ENCODE results near the gene OPCML. TPM values are rescaled to one million over a fixed set of nuclear protein-coding genes. Genes with fewer than 3 reads are reported as not detected.

The OPCML gene
- polyA plus RNA-seq, 1 donor (not counting 4 experiments of a cell fraction or from before 2014, with no cell fraction given) = 0.04 TPM

DNA sequence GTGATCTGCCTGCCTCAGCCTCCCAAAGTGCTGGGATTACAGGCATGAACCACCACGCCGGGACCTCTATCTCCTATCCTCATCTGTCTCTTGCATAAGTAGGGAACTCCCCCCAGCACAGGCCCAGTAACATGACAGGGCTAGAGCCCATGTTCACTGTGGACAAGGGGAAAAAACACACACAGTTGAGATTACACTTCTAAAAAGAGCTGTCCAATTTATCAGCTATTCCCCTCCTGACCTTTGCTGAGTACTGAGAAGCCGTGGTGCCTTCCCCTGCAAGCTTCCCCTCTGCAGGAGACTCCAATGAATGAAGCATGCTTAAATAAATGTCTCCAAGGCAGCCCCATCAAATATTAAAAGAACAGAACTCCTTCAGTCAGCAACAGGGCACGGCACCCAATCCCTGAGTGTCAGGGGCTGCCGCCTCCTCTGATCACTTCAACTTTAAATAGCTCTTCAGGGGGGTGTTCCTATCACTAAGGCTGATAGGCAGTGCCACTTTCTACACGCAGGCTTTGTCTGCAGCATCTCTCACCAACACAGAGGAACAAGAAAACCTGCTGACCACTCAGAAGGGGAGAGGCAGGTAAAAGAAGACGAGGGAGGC is 385.5 kb downstream of the OPCML start:
- dilution Hi-C loops (cut with MboI; ENCODE audit: extremely low pct_ligation_motif_present, low sequenced_read_pairs) = no loop called here
- no peak for FAIRE-seq
- H3K4me2 ChIP-seq (ENCODE audit: control insufficient read depth, extremely low read depth, insufficient read depth, low read depth, low read length) = no peak overlapping the region
- H3K36me3 ChIP-seq (ENCODE audit: control insufficient read depth in 2 of 2, extremely low read depth in 1 of 2, insufficient read depth in 2 of 2, low read length in 2 of 2) = no peaks in the 10 kb centered on the region
- TF ChIP-seq EZH2 (IDR thresholded peaks at IDR 0.05; ENCODE audit: low read length) = no peak
- TF ChIP-seq, protein P1, sequence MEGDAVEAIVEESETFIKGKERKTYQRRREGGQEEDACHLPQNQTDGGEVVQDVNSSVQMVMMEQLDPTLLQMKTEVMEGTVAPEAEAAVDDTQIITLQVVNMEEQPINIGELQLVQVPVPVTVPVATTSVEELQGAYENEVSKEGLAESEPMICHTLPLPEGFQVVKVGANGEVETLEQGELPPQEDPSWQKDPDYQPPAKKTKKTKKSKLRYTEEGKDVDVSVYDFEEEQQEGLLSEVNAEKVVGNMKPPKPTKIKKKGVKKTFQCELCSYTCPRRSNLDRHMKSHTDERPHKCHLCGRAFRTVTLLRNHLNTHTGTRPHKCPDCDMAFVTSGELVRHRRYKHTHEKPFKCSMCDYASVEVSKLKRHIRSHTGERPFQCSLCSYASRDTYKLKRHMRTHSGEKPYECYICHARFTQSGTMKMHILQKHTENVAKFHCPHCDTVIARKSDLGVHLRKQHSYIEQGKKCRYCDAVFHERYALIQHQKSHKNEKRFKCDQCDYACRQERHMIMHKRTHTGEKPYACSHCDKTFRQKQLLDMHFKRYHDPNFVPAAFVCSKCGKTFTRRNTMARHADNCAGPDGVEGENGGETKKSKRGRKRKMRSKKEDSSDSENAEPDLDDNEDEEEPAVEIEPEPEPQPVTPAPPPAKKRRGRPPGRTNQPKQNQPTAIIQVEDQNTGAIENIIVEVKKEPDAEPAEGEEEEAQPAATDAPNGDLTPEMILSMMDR (optimal IDR thresholded peaks at IDR 0.05 in 1 of 3, IDR thresholded peaks at IDR 0.05 in 1 of 3, conservative IDR thresholded peaks at IDR 0.05 in 1 of 3; ENCODE audit: extremely low read depth in 1 of 3, insufficient read depth in 2 of 3, low read length in 3 of 3) = no peak
- DNase-seq (ENCODE audit: low read depth, low spot score) = no peak
- H3K4me3 ChIP-seq (ENCODE audit: control insufficient read depth in 2 of 3, extremely low read depth in 1 of 3, insufficient read depth in 2 of 3, low read depth in 1 of 3, low read length in 3 of 3) = no peak overlapping the region
- no peak overlapping the region for H2AFZ ChIP-seq (ENCODE audit: control insufficient read depth, low read length)
- no peaks in the 10 kb centered on the region for H3K79me2 ChIP-seq (ENCODE audit: control insufficient read depth, insufficient read depth, low read length)
- no peaks in the 10 kb centered on the region for H3K9me3 ChIP-seq (ENCODE audit: control insufficient read depth, low read depth, low read length)
- H3K4me1 ChIP-seq (ENCODE audit: control insufficient read depth, extremely low read depth, insufficient read depth, low read length) = no peaks in the 10 kb centered on the region
- no peaks in the 10 kb centered on the region for H4K20me1 ChIP-seq (ENCODE audit: control insufficient read depth, extremely low read depth, insufficient read depth, low read length)
- no peak overlapping the region for H3K27ac ChIP-seq (ENCODE audit: control insufficient read depth, insufficient read depth, low read length)
- no peak overlapping the region for H3K9ac ChIP-seq (ENCODE audit: control insufficient read depth, extremely low read depth, insufficient read depth, low read length)
- H3K9me1 ChIP-seq (ENCODE audit: control insufficient read depth, extremely low read depth, insufficient read depth, low read length) = no peaks in the 10 kb centered on the region
- H3K27me3 ChIP-seq (ENCODE audit: control insufficient read depth, extremely low read depth, insufficient read depth, low read length) = no peaks in the 10 kb centered on the region

DNA sequence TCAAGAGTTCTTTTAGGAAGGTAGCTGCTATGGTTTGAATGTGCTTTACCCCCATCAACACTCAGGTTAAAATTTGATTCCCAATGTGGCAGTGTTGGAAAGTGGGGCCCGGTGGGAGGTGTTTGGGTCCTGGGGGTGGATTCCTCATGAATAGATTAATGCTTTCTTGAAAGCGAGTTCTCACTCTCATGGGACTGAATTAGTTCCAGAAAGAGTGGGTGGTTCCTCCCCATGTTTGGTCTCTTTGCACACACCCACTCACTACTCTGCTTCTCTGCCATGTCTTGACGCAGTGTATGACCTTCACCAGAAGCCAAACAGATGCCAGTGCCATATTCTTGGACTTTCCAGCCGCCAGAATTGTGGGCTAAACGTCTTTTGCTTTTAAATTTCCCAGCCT is 394.4 kb downstream of the OPCML start:
- no peak overlapping the region for H3K4me2 ChIP-seq (ENCODE audit: control insufficient read depth, extremely low read depth, insufficient read depth, low read depth, low read length)
- TF ChIP-seq EZH2 (IDR thresholded peaks at IDR 0.05; ENCODE audit: low read length) = no peak
- TF ChIP-seq, protein P1 (optimal IDR thresholded peaks at IDR 0.05 in 1 of 3, IDR thresholded peaks at IDR 0.05 in 1 of 3, conservative IDR thresholded peaks at IDR 0.05 in 1 of 3; ENCODE audit: extremely low read depth in 1 of 3, insufficient read depth in 2 of 3, low read length in 3 of 3) = no peak
- no peak overlapping the region for H3K4me3 ChIP-seq (ENCODE audit: control insufficient read depth in 2 of 3, extremely low read depth in 1 of 3, insufficient read depth in 2 of 3, low read depth in 1 of 3, low read length in 3 of 3)
- no peaks in the 10 kb centered on the region for H4K20me1 ChIP-seq (ENCODE audit: control insufficient read depth, extremely low read depth, insufficient read depth, low read length)
- no peak overlapping the region for H3K27ac ChIP-seq (ENCODE audit: control insufficient read depth, insufficient read depth, low read length)
- no peaks in the 10 kb centered on the region for H3K36me3 ChIP-seq (ENCODE audit: control insufficient read depth in 2 of 2, extremely low read depth in 1 of 2, insufficient read depth in 2 of 2, low read length in 2 of 2)
- dilution Hi-C loops (cut with MboI; ENCODE audit: extremely low pct_ligation_motif_present, low sequenced_read_pairs) = no loop called here
- H2AFZ ChIP-seq (ENCODE audit: control insufficient read depth, low read length) = no peak overlapping the region
- no peak for DNase-seq (ENCODE audit: low read depth, low spot score)
- no peaks in the 10 kb centered on the region for H3K27me3 ChIP-seq (ENCODE audit: control insufficient read depth, extremely low read depth, insufficient read depth, low read length)
- no peaks in the 10 kb centered on the region for H3K9me3 ChIP-seq (ENCODE audit: control insufficient read depth, low read depth, low read length)
- no peak for FAIRE-seq
- H3K4me1 ChIP-seq (ENCODE audit: control insufficient read depth, extremely low read depth, insufficient read depth, low read length) = no peaks in the 10 kb centered on the region
- no peak overlapping the region for H3K9ac ChIP-seq (ENCODE audit: control insufficient read depth, extremely low read depth, insufficient read depth, low read length)
- H3K79me2 ChIP-seq (ENCODE audit: control insufficient read depth, insufficient read depth, low read length) = no peaks in the 10 kb centered on the region
- H3K9me1 ChIP-seq (ENCODE audit: control insufficient read depth, extremely low read depth, insufficient read depth, low read length) = no peaks in the 10 kb centered on the region

Data from keratinocyte (primary cell).